ENCODE results near the gene RGL1. TPM values are rescaled to one million over a fixed set of nuclear protein-coding genes. Genes with fewer than 3 reads are reported as not detected.
A peak's percentile ranks its signal among the peaks of the same experiment; 100 is the strongest.

RGL1 gene
- total RNA-seq, 4 donors from 2014 or later: 12.1 to 13.8 (median 13.0) TPM

- Histone ChIP-seq H3K27ac (peak overlapping the region; percentile 84 to 86 (median 84)), H3K4me3 (peak overlapping the region in 3 of 4 donors; percentile 20 to 63 (median 44)), H3K9me3 (peaks cover 0 to 5% of the 10 kb centered on the region in 2 donors), H3K36me3 (no peaks in the 10 kb centered on the region), H3K4me1 (peaks cover 0 to 39% (median 3%) of the 10 kb centered on the region in 4 donors), H3K27me3 (peaks cover 11% of the 10 kb centered on the region)
- DNase-seq: no peak
- 85% methylated on average over 1 of the region's 1 CpG; no CpG with 5 or more reads in 1 of the 2 donors for WGBS, 2 donors (ENCODE audit: low coverage in 1 of 2)
- TF ChIP-seq EP300 (IDR thresholded peaks at IDR 0.05; ENCODE audit: low read depth) (no peak), POLR2AphosphoS5 (IDR thresholded peaks at IDR 0.05) (no peak), POLR2A (IDR thresholded peaks at IDR 0.05) (no peak)
- TF ChIP-seq, protein P1, sequence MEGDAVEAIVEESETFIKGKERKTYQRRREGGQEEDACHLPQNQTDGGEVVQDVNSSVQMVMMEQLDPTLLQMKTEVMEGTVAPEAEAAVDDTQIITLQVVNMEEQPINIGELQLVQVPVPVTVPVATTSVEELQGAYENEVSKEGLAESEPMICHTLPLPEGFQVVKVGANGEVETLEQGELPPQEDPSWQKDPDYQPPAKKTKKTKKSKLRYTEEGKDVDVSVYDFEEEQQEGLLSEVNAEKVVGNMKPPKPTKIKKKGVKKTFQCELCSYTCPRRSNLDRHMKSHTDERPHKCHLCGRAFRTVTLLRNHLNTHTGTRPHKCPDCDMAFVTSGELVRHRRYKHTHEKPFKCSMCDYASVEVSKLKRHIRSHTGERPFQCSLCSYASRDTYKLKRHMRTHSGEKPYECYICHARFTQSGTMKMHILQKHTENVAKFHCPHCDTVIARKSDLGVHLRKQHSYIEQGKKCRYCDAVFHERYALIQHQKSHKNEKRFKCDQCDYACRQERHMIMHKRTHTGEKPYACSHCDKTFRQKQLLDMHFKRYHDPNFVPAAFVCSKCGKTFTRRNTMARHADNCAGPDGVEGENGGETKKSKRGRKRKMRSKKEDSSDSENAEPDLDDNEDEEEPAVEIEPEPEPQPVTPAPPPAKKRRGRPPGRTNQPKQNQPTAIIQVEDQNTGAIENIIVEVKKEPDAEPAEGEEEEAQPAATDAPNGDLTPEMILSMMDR (IDR thresholded peaks at IDR 0.05): no peak
- intact Hi-C loops (cut with DNase I; ENCODE audit: low total_unique reads) (loop anchor here (10.0 kb wide), 1 partner anchor 108 kb away; no protein-coding TSS in a partner anchor), in situ Hi-C loops (cut with MboI; ENCODE audit: low pct_ligation_motif_present in 1 of 4, low pct_unique_long_range_greater_than_20kb in 1 of 4, low sequenced_read_pairs in 3 of 4) (no loop called here)
These were observed 1.8 kb downstream of the RGL1 start for GRCh38 chr1:183806675-183807074.

- intact Hi-C loops (cut with DNase I; ENCODE audit: low total_unique reads): loop anchor here (2.0 to 10.0 kb wide), 2 partner anchors 61 to 107 kb away; no protein-coding TSS in a partner anchor
- 71% methylated on average over 1 to 2 of the region's 2 CpGs for whole genome bisulfite sequencing, 2 donors (ENCODE audit: low coverage in 1 of 2)
- in situ Hi-C loops (cut with MboI; ENCODE audit: low pct_ligation_motif_present in 1 of 4, low pct_unique_long_range_greater_than_20kb in 1 of 4, low sequenced_read_pairs in 3 of 4): no loop called here
- H3K4me1 ChIP-seq: peaks cover 0 to 48% (median 3%) of the 10 kb centered on the region in 4 donors
- H3K27ac ChIP-seq: peak overlapping the region; percentile 84 to 86 (median 84)
- TF ChIP-seq POLR2A (IDR thresholded peaks at IDR 0.05): no peak
- TF ChIP-seq EP300 (IDR thresholded peaks at IDR 0.05; ENCODE audit: low read depth): no peak
- no peak for TF ChIP-seq POLR2AphosphoS5 (IDR thresholded peaks at IDR 0.05)
- TF ChIP-seq, protein P1 (IDR thresholded peaks at IDR 0.05): no peak
- H3K27me3 ChIP-seq: peaks cover 11% of the 10 kb centered on the region
- DNase-seq: peak; percentile 19
- H3K36me3 ChIP-seq: no peaks in the 10 kb centered on the region
- peak overlapping the region in 1 of 4 donors; percentile 63 for H3K4me3 ChIP-seq
- H3K9me3 ChIP-seq: no peaks in the 10 kb centered on the region
These were observed 2.7 kb downstream of the RGL1 start for GRCh38 chr1:183807549-183808168.

- no peak for DNase-seq
- in situ Hi-C loops (cut with MboI; ENCODE audit: low pct_ligation_motif_present in 1 of 4, low pct_unique_long_range_greater_than_20kb in 1 of 4, low sequenced_read_pairs in 3 of 4) (no loop called here), intact Hi-C loops (cut with DNase I; ENCODE audit: low total_unique reads) (loop anchor here (2.0 to 10.0 kb wide), 2 partner anchors 60 to 106 kb away; no protein-coding TSS in a partner anchor)
- Histone ChIP-seq H3K27ac (peak overlapping the region in 3 of 4 donors; percentile 4 to 85 (median 84)), H3K4me1 (peaks cover 0 to 56% (median 4%) of the 10 kb centered on the region in 4 donors), H3K36me3 (no peaks in the 10 kb centered on the region), H3K4me3 (no peak overlapping the region), H3K9me3 (no peaks in the 10 kb centered on the region), H3K27me3 (peaks cover 11% of the 10 kb centered on the region)
- TF ChIP-seq EP300 (IDR thresholded peaks at IDR 0.05; ENCODE audit: low read depth): no peak
- TF ChIP-seq, protein P1 (IDR thresholded peaks at IDR 0.05): no peak
- TF ChIP-seq POLR2A (IDR thresholded peaks at IDR 0.05): no peak
- TF ChIP-seq POLR2AphosphoS5 (IDR thresholded peaks at IDR 0.05): no peak
- WGBS, 2 donors (ENCODE audit: low coverage in 1 of 2): 61 to 65% methylated on average over 2 of the region's 2 CpGs
These were observed 3.5 kb downstream of the RGL1 start for GRCh38 chr1:183808296-183809027.

DNA sequence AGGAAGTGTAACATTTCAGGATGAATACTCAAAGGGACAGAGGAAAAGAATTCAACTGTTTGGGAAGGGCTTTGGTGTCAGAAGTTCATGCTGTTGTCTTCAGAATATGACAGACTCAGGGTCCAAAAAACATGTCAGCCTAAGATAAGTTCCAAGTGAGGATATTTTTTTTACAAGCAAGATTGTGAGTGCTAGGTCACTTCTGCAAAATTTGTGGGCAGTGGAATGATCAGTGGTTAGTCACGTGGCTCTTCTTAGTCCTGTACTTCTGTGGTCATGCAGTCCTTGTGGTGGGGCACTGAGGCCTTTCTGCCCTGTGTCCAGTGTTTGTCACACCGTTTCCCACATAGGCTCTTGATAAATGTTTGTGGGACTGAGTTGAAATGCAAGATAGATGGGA lies 5.2 kb downstream of the RGL1 start:
- Histone ChIP-seq H3K9me3 (no peaks in the 10 kb centered on the region), H3K4me1 (peaks cover 0 to 62% (median 6%) of the 10 kb centered on the region in 4 donors), H3K27me3 (peaks cover 8% of the 10 kb centered on the region), H3K36me3 (no peaks in the 10 kb centered on the region), H3K27ac (no peak overlapping the region), H3K4me3 (no peak overlapping the region)
- TF ChIP-seq POLR2AphosphoS5 (IDR thresholded peaks at IDR 0.05) (no peak), POLR2A (IDR thresholded peaks at IDR 0.05) (no peak), EP300 (IDR thresholded peaks at IDR 0.05; ENCODE audit: low read depth) (no peak)
- TF ChIP-seq, protein P1 (IDR thresholded peaks at IDR 0.05): no peak
- WGBS, 2 donors (ENCODE audit: low coverage in 1 of 2): 53% methylated on average over 2 of the region's 2 CpGs; no CpG with 5 or more reads in 1 of the 2 donors
- peak; percentile 16 for DNase-seq
- intact Hi-C loops (cut with DNase I; ENCODE audit: low total_unique reads) (no loop called here), in situ Hi-C loops (cut with MboI; ENCODE audit: low pct_ligation_motif_present in 1 of 4, low pct_unique_long_range_greater_than_20kb in 1 of 4, low sequenced_read_pairs in 3 of 4) (no loop called here)
